Choroid plexus epithelial cell (primary cell): Measurements from ENCODE around the gene TEAD3.

ENCODE experiments used
- DNase-seq: peaks from one replicate; pipeline ENCODE4 v3.0.0-alpha.2; 2010; ENCODE audit warnings: low read depth
- H3K4me3 ChIP-seq: 2 replicates; pipeline ENCODE4 v1.5.1; 2011; ENCODE audit warnings: low read depth, mild to moderate bottlenecking, control low read depth, low read length, moderate library complexity
- TF ChIP-seq, protein P1 (sequence below): conservative IDR thresholded peaks from 2 replicates; pipeline ENCODE4 v1.5.1; 2011; ENCODE audit warnings: low read depth, mild to moderate bottlenecking, control low read depth, inconsistent platforms, low read length, moderate library complexity

TEAD3 gene

DNA sequence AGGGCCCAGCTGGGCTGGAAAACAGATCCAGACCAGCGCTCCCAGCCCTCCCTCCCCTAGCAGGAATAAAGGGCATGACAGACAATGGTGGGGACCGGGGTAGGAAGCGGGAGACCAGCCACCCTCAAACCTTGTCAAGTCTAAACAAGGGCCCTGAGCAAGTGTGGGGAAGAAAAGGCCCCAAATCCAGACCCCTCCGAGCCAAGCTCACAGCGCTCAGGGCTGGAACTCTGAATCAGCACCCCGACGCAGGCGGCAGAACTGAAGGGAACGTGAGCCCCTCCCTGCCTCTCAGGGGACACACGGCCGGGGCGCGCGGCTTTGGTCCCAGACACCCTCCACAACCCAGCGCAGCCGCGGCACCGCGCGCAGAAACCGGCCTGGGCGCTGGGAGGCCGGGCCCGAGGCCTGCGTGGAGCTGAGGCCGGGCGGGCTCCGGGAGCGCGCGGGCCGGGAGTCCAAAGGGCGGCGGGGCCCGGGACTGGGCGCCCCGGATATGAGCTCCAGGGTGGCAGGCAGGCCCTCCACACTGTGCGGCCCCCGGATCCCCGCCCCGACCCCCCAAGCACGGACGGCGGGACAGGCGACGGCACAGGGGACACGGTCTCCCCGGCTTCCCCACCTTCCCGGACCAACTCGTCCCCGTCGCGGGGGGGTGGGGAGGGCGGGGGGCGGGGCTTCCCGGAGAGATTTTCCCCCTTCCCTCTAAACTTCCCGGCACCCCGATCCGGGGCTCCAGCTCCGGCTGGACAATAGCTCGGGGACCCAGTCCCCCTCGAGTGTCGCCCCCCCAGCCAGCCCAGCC is 641 bp downstream of the TEAD3 start:
- peak overlapping the region; percentile 73 for H3K4me3 ChIP-seq
- TF ChIP-seq, protein P1, sequence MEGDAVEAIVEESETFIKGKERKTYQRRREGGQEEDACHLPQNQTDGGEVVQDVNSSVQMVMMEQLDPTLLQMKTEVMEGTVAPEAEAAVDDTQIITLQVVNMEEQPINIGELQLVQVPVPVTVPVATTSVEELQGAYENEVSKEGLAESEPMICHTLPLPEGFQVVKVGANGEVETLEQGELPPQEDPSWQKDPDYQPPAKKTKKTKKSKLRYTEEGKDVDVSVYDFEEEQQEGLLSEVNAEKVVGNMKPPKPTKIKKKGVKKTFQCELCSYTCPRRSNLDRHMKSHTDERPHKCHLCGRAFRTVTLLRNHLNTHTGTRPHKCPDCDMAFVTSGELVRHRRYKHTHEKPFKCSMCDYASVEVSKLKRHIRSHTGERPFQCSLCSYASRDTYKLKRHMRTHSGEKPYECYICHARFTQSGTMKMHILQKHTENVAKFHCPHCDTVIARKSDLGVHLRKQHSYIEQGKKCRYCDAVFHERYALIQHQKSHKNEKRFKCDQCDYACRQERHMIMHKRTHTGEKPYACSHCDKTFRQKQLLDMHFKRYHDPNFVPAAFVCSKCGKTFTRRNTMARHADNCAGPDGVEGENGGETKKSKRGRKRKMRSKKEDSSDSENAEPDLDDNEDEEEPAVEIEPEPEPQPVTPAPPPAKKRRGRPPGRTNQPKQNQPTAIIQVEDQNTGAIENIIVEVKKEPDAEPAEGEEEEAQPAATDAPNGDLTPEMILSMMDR, result no peak
- no peak for DNase-seq

DNA sequence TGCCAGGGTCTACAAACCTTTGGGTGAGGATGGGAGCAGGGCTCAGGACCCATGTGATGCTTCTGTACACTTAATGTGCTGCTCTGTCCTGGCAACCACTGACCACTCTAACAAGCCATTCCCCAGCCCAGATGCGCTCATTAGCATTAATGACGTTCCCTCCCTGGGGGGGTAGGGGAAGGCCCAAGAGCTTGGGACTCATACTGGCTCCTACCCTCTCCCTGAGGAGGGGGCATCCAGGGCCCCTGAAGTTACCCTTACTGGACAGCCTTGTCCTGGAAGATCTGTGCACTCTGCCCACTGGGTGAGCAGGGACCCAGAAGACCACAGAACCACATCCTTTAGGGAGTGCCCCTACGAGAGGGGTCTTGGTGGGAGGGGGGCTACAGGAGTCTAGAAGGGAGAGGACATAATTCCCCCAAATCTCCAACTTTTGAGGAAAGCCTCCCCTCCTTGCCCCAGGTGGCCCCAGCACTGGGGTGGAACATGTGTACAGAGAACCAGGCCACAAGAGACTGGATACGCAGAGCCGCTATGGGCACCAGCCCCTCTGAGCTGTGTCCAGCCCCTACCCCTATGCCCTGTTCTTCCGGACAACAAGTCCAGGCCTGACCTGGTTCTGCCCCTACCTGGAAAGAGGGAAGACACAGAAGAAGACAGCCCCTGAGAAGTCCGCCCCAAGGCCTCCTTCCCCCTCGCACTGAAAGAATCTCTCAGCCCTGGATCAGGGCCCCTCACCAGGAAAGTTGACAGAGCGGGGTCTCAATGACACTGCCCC is 1.4 kb downstream of the TEAD3 start:
- TF ChIP-seq, protein P1, result no peak
- no peak for DNase-seq

DNA sequence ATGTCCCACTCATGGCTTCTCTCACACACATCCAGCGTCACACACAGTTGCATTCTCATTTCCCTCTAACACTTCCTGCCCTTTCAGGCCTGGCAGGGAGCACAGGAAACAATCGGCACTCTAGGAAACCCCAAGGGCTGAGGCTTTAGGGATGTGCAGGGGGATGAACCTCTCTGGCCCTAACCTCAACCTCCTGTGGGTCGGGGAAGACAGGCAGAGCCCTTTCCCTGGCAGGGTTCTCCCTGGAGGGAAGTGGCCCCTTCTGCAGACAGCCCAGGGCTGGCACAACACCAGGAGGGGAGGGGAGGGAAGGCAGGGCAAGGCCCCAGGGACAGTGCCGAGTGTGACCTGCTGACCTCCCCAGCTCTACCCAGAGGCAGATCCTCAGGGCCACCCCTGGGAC is 2.7 kb downstream of the TEAD3 start:
- DNase-seq, result no peak
- TF ChIP-seq, protein P1, result no peak
- no peak overlapping the region for H3K4me3 ChIP-seq

More for the DNA sequence above, 1.4 kb downstream of the TEAD3 start:
- H3K4me3 ChIP-seq, result peak overlapping the region; percentile 73

DNA sequence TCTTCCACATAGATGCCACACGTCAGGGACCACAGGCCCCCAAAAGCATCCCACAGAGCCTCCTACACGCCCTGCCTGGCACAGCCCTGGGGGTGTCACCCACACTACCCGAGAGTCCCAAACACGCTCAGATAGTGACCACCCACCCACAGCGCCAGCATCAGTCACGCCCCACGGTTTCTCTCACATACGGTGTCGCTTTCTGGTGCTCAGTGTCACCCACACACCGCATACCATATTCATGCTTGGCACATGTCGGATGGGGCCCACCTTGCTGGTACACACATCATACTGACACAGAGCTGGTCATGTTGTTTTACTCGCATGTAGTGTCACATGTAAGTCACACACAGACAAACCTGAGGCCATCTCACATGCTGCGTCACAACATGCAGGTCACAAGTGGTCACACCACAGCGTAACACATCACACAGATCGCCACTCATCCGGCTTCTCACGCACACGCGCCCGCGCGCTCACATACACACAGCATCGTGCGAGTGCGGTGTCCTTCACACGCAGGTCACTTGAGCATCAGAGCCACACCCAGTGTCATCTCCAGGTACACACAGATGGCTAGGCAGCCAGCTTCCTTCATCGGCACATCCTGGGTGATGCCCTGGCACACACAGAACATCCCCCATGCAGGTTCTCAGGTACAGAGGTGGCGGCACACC is 3.4 kb downstream of the TEAD3 start:
- H3K4me3 ChIP-seq, result no peak overlapping the region
- DNase-seq, result no peak
- TF ChIP-seq, protein P1, result no peak

DNA sequence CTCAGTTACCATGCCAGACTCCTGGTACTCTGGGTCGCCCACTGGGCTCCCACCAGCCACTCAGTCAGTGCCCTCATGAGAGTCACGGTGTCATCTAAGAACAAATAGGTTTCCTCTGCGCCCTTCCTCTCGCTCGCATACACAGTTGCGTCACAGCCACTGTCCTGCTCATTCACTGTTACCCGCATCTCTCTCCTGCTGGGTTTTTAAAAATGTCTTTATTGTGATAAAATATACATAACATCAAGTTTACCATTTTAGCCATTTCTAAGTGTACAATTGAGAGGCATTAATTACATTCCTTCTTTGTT is 4.0 kb downstream of the TEAD3 start:
- H3K4me3 ChIP-seq, result no peak overlapping the region
- DNase-seq, result no peak
- TF ChIP-seq, protein P1, result no peak

DNA sequence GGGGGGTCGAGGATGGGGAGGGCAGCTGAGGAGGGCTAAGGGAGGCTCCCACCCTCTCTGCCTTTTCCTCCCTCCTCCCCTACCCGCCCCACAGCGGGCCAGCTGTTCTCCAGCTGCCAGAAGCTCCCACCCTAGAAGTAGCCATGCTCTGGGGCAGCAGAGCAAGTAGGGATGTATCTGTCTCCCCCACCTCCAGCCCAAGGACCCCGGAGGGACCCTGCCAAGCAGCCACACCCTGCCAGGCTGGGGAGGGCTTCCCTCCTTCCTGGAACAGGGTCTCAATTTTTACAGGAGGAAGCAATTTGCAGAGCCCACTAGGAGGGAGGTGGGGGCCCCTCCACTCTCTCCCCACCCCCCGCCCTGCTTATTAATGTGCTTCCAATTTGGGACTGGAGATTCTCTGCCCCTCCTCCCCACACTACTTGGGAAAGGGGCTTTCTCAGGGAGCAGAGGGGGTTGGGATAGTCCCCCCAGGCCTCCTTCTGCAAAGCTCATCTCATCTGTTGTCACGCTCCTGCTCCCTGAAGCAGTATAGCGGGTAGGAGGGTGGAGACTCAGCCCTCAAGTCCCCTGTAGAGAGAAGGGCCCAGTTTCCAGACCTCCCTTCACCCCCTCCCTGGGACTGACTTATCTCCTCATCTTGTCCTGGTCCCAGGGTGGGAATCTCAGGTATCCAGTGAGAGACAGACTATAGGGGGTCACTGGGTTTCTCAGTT is 4.5 kb downstream of the TEAD3 start:
- H3K4me3 ChIP-seq, result no peak overlapping the region
- TF ChIP-seq, protein P1, result no peak
- no peak for DNase-seq
